Measurements from ENCODE around the gene ARHGAP6.

ARHGAP6 gene

GRCh38 chrX:11108253-11108941 is 557.3 kb downstream of the ARHGAP6 start:
- no peak for DNase-seq (ENCODE audit: low read depth)

GRCh38 chrX:11105080-11105479 is 560.6 kb downstream of the ARHGAP6 start:
- DNase-seq (ENCODE audit: low read depth) = peak; percentile 46

GRCh38 chrX:11103751-11104150 is 562.0 kb downstream of the ARHGAP6 start:
- DNase-seq (ENCODE audit: low read depth) = no peak

- DNase-seq (ENCODE audit: low read depth) = no peak
Observed at GRCh38 chrX:11103006-11103405, 562.7 kb downstream of the ARHGAP6 start.

- peak; percentile 56 for DNase-seq (ENCODE audit: low read depth)
Observed at GRCh38 chrX:11100281-11101035, 565.3 kb downstream of the ARHGAP6 start.

GRCh38 chrX:11099465-11099864 is 566.3 kb downstream of the ARHGAP6 start:
- no peak for DNase-seq (ENCODE audit: low read depth)

GRCh38 chrX:11097933-11098332 is 567.8 kb downstream of the ARHGAP6 start:
- DNase-seq (ENCODE audit: low read depth) = no peak

- DNase-seq (ENCODE audit: low read depth) = peak; percentile 5
Observed at GRCh38 chrX:11089802-11090201, 575.9 kb downstream of the ARHGAP6 start.
